PC-9 (cell line): ENCODE data around the gene PALLD.

Experiments used
- EZH2 ChIP-seq: fragments of 200-600 bp; sonication (generic); IDR thresholded peaks from 2 replicates; pipeline ENCODE4 v1.8.0; 2017; ENCODE audit warnings: antibody characterized with exemption, low read depth
- TF ChIP-seq, protein P1 (sequence below): fragments of 200-600 bp; sonication (generic); conservative IDR thresholded peaks from 2 replicates; pipeline ENCODE4 v1.6.1; 2017; ENCODE audit warnings: mixed run types, antibody characterized with exemption, mild to moderate bottlenecking, moderate library complexity

DNA sequence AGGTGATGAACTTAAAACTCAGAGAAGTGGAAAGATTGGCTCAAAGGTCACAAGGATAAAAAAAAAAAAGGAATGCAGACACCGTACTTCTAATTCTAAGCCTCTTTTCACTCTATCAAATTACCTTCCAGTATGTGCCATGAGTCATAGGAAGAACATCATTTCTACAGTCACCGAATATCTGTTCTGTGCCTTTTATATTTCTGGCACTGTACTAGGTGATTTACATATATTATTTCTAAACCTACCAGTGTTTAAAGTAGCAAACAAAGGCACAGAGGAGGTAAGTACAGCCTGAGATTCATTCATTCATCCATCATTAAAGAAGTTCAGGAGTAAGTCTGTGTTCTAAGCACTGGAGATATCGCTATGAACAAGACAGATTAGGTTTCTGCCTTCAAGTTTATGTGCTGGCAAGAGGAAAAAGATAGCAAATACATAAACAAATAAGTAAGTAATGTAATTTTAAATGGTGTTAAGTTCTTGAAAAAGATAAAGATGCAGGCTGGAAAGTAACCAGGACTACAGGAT, 65.3 kb downstream of the PALLD start:
- TF ChIP-seq, protein P1, sequence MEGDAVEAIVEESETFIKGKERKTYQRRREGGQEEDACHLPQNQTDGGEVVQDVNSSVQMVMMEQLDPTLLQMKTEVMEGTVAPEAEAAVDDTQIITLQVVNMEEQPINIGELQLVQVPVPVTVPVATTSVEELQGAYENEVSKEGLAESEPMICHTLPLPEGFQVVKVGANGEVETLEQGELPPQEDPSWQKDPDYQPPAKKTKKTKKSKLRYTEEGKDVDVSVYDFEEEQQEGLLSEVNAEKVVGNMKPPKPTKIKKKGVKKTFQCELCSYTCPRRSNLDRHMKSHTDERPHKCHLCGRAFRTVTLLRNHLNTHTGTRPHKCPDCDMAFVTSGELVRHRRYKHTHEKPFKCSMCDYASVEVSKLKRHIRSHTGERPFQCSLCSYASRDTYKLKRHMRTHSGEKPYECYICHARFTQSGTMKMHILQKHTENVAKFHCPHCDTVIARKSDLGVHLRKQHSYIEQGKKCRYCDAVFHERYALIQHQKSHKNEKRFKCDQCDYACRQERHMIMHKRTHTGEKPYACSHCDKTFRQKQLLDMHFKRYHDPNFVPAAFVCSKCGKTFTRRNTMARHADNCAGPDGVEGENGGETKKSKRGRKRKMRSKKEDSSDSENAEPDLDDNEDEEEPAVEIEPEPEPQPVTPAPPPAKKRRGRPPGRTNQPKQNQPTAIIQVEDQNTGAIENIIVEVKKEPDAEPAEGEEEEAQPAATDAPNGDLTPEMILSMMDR, result no peak
- no peak for TF ChIP-seq EZH2
